HG02588 (cell line): Measurements from ENCODE around the gene SLC29A2.
"Not testable (repeated sequence)": the region's sequence is repeated elsewhere in the genome, so short reads cannot be mapped to it uniquely, and the experiment has no call there.

Experiments
- ATAC-seq: cut with Tn5 transposase; IDR thresholded peaks from one replicate; pipeline ENCODE4 v1.9.1; 2021; ENCODE audit warnings: mild to moderate bottlenecking, moderate library complexity; ENCODE audit not compliant: unreplicated experiment

Gene SLC29A2

GRCh38 chr11:66321606-66322005 lies 50.0 kb downstream of the SLC29A2 start:
- ATAC-seq: no peak

- ATAC-seq: not testable (repeated sequence)
These were observed 50.8 kb downstream of the SLC29A2 start for GRCh38 chr11:66320748-66321147.

GRCh38 chr11:66320289-66320688 lies 51.3 kb downstream of the SLC29A2 start:
- ATAC-seq: not testable (repeated sequence)

- ATAC-seq: no peak
These were observed 53.0 kb downstream of the SLC29A2 start for GRCh38 chr11:66318600-66318970.

GRCh38 chr11:66317723-66318599 lies 53.6 kb downstream of the SLC29A2 start:
- ATAC-seq: no peak

- ATAC-seq: no peak
These were observed 54.2 kb downstream of the SLC29A2 start for GRCh38 chr11:66317322-66317722.

GRCh38 chr11:66316849-66317251 lies 54.7 kb downstream of the SLC29A2 start, which contains the start of gene CD248:
CD248 (minus strand) TSS chr11:66317044; CDS start chr11:66317027, 17 bp downstream.
- ATAC-seq: no peak

GRCh38 chr11:66315921-66316811 lies 55.4 kb downstream of the SLC29A2 start:
- no peak for ATAC-seq

GRCh38 chr11:66315498-66315885 lies 56.1 kb downstream of the SLC29A2 start:
- no peak for ATAC-seq

GRCh38 chr11:66314561-66315497 lies 56.7 kb downstream of the SLC29A2 start:
- ATAC-seq: no peak

GRCh38 chr11:66314186-66314501 lies 57.4 kb downstream of the SLC29A2 start:
- ATAC-seq: no peak

GRCh38 chr11:66313321-66314185 lies 58.0 kb downstream of the SLC29A2 start:
- no peak for ATAC-seq

GRCh38 chr11:66312549-66313320 lies 58.8 kb downstream of the SLC29A2 start:
- ATAC-seq: peak; percentile 58
